Measurements from ENCODE around the gene WNK2. TPM values are rescaled to one million over a fixed set of nuclear protein-coding genes. Genes with fewer than 3 reads are reported as not detected.

The WNK2 gene
- total RNA-seq, 2 donors from 2014 or later: 0.70 to 1.1 TPM

DNA sequence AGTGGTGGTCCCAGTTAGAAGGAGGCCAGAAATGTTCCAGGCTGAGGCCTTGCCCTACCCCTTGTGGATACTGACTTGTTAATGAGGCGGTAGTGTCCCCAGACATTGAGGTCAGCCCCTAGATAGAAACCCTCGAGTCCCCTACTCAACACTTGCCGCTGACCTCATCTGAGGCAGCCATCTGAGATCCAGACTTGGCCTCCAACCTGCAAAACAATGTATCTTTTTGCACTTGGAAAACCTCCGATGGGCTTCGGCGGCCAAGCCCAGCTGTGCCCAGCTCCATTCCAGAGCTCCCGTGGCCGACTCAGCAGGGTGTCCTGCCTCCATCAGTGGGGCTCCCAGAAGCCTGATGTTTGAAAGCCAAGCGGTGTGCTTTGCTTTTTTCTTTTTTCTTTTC lies 122.1 kb downstream of the WNK2 start:
- no peak for ATAC-seq (replicated peaks in 1 of 2)
- H3K36me3 Mint-ChIP-seq (ENCODE audit: insufficient read depth in 2 of 2): no peaks in the 10 kb centered on the region
- no peaks in the 10 kb centered on the region for H3K9me3 Mint-ChIP-seq
- H3K4me3 Mint-ChIP-seq: no peak overlapping the region
- H3K4me1 Mint-ChIP-seq (ENCODE audit: low read depth): no peaks in the 10 kb centered on the region
- H3K27ac Mint-ChIP-seq: no peak overlapping the region
- no peak for DNase-seq
- H3K27me3 Mint-ChIP-seq (ENCODE audit: low read depth): no peaks in the 10 kb centered on the region

DNA sequence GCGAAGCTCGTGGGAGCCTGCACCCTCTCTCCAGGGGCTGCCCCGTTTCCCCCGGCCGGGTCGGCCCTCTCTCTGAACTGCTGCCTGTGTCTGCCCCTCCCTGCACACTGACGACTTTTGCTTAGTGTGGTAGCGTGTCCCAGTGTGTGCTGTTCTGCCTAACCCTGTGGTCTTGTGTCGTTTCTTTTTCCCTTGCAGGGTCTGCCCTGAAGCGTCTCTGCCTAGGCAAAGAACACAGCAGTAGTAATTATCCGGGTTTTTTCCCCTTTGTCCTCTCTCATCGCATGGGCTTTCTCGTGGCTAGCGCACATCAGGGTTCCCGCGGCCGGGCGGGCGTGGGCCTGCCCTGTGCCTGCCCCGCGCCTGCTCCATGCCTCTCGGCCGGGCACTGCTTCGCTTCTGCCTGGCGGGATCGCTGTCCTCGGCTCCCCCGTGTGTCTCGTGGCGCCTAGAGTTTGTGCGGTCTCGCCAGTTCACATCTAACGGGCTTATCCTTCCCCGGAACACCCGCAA lies 122.7 kb downstream of the WNK2 start:
- Mint-ChIP-seq H3K9me3 (no peaks in the 10 kb centered on the region), H3K36me3 (ENCODE audit: insufficient read depth in 2 of 2) (no peaks in the 10 kb centered on the region), H3K27ac (no peak overlapping the region), H3K4me3 (no peak overlapping the region), H3K4me1 (ENCODE audit: low read depth) (no peaks in the 10 kb centered on the region), H3K27me3 (ENCODE audit: low read depth) (no peaks in the 10 kb centered on the region)
- ATAC-seq (replicated peaks in 1 of 2): no peak
- DNase-seq: no peak

DNA sequence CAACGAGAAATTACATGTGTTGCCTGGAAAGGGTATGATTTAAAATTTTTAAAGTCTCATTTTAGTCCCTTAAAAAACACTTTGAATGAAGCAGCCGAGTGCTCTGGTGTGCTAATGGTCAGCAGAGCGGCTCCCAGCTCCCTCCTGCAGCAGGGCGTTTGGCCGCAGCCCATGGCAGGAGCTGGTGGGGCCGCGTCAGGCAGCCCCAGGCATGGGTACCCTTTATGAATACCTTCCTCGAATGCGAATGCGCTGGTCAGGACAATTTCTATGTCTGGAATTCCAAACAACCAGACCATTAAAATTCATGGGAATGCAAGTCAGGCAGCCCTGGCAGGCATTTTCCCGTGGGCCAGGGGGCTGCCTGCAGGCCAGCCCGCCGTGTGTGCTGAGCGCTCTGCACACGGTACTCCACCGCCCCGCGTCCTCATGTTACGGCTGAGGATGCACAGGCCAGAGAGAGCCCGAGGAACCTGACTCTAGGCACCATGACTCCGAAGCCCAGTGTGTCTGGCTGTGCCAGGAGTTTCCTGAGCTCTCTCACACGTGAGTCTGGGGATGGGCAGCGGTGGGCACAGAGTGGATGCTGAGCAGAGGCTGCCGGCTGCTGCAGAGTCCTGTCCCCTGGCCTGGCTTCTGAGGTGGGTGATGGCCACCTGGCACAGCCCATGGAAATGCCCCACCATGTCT lies 123.7 kb downstream of the WNK2 start:
- DNase-seq: no peak
- no peak for ATAC-seq (replicated peaks in 1 of 2)
- H3K4me3 Mint-ChIP-seq: no peak overlapping the region
- peaks cover 2% of the 10 kb centered on the region for H3K27me3 Mint-ChIP-seq (ENCODE audit: low read depth)
- no peak overlapping the region for H3K27ac Mint-ChIP-seq
- H3K36me3 Mint-ChIP-seq (ENCODE audit: insufficient read depth in 2 of 2): no peaks in the 10 kb centered on the region
- no peaks in the 10 kb centered on the region for H3K4me1 Mint-ChIP-seq (ENCODE audit: low read depth)
- no peaks in the 10 kb centered on the region for H3K9me3 Mint-ChIP-seq

DNA sequence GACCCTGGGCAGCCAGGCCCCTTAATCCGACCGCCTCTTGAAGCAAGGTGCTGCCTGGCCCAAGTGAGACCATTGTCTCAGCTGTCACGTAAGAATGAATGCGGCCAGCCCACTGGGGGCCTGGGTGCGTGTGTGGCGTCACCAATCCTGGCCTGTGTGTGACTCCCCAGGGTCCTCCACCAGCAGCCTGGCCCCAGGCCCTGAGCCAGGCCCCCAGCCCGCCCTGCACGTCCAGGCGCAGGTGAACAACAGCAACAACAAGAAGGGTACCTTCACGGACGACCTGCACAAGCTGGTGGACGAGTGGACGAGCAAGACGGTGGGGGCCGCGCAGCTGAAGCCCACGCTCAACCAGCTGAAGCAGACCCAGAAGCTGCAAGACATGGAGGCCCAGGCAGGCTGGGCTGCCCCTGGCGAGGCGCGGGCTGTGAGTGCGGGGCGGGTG lies 124.2 kb downstream of the WNK2 start:
- peaks cover 8% of the 10 kb centered on the region for H3K27me3 Mint-ChIP-seq (ENCODE audit: low read depth)
- H3K36me3 Mint-ChIP-seq (ENCODE audit: insufficient read depth in 2 of 2): no peaks in the 10 kb centered on the region
- no peaks in the 10 kb centered on the region for H3K4me1 Mint-ChIP-seq (ENCODE audit: low read depth)
- H3K4me3 Mint-ChIP-seq: no peak overlapping the region
- no peaks in the 10 kb centered on the region for H3K9me3 Mint-ChIP-seq
- ATAC-seq (replicated peaks in 1 of 2) (no peak), DNase-seq (no peak)
- no peak overlapping the region for H3K27ac Mint-ChIP-seq

DNA sequence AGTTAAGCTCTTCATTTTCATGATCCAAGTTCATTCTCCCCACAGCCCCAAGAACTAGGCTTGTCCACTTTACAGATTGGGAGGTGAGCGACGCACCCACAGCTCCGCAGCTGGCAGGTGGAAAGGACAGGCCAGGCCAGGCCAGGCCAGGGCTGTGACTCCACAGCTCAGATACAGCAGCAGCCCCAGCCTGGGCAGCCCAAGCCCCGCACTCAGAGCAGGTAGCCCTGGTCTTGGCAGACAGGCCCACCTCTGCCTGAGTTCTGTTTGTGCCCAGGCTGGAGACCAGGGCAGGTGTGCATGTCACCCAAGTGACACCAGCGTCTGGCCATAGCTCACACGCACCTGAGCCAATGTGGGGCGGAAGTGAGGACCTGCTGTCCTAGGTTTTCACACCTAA lies 124.7 kb downstream of the WNK2 start:
- no peaks in the 10 kb centered on the region for H3K36me3 Mint-ChIP-seq (ENCODE audit: insufficient read depth in 2 of 2)
- H3K4me3 Mint-ChIP-seq: no peak overlapping the region
- H3K27ac Mint-ChIP-seq: no peak overlapping the region
- H3K4me1 Mint-ChIP-seq (ENCODE audit: low read depth): no peaks in the 10 kb centered on the region
- H3K27me3 Mint-ChIP-seq (ENCODE audit: low read depth): peaks cover 10% of the 10 kb centered on the region
- ATAC-seq (replicated peaks in 1 of 2) (no peak), DNase-seq (no peak)
- H3K9me3 Mint-ChIP-seq: no peaks in the 10 kb centered on the region

DNA sequence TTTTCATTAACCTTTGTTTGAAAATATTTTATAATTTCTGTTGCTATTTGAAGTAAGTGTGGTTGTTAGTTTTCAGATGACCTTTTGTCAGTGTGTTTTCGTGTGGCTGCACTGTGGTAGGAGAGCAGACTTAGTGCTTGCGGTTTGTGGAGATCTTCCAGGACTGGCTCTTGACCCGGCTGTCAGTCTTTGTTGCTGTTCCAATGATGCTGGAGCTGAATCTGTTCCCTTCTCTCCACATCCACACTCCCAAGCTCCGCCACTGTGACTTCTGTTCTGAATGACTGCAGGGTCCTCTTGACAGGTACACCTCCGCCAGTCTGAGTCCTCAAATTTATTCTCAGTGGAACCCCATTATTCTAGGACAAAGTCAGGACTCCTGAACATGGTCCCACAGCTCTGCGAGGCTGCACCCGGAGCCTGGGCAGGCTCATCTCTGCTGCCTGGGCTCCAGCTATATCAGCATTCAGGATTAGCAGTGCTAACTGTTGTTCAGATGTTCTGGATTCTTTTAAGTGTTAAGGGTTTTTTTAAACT lies 126.0 kb downstream of the WNK2 start:
- H3K9me3 Mint-ChIP-seq: no peaks in the 10 kb centered on the region
- H3K4me1 Mint-ChIP-seq (ENCODE audit: low read depth): no peaks in the 10 kb centered on the region
- no peaks in the 10 kb centered on the region for H3K36me3 Mint-ChIP-seq (ENCODE audit: insufficient read depth in 2 of 2)
- H3K27ac Mint-ChIP-seq: no peak overlapping the region
- ATAC-seq (replicated peaks in 1 of 2) (no peak), DNase-seq (no peak)
- no peak overlapping the region for H3K4me3 Mint-ChIP-seq
- H3K27me3 Mint-ChIP-seq (ENCODE audit: low read depth): peaks cover 10% of the 10 kb centered on the region

DNA sequence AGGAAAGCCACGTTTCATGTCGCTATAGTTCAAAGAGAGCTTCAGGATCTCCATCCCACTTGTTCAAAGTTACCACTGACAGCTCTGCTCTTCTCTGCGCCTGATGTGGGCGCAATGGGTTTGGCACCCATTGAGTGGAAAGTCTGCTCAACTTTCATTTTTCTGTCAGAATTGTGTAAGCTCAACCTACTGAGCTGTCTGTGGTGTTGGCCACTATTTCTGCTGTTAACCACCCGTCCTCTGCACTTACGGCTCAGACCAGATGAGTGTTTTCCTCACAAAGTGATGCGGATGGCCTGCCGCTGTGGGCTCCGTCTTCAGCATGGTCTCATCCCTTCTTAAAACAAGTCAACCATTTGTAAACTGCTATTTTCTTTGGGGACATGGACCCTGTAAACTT lies 131.2 kb downstream of the WNK2 start:
- Mint-ChIP-seq H3K27ac (no peak overlapping the region), H3K4me1 (ENCODE audit: low read depth) (peaks cover 11% of the 10 kb centered on the region), H3K4me3 (no peak overlapping the region), H3K9me3 (no peaks in the 10 kb centered on the region), H3K36me3 (ENCODE audit: insufficient read depth in 2 of 2) (no peaks in the 10 kb centered on the region), H3K27me3 (ENCODE audit: low read depth) (peaks cover 32% of the 10 kb centered on the region)
- ATAC-seq (replicated peaks in 1 of 2) (peak in 1 of 2 donors; percentile 28), DNase-seq (no peak)

DNA sequence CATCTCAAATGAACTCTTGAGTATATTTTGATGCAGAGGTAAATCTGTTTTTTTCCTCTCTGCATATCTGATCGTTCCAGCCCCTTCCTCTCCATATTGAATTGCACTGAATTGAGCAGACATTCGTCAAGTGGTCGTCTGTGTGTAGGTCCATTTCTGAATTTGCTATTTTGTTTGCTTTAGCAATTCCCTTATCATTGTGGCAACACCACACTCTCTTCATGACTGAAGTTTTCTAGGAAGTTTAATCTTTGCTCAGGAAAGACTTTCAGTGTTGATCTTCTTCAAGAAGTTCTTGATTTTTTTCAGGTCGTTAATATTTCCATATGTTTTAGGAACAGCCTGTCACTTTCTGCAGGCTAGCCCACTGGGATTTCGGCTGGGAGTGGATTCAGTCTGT lies 132.0 kb downstream of the WNK2 start:
- peaks cover 11% of the 10 kb centered on the region for H3K4me1 Mint-ChIP-seq (ENCODE audit: low read depth)
- H3K36me3 Mint-ChIP-seq (ENCODE audit: insufficient read depth in 2 of 2): no peaks in the 10 kb centered on the region
- no peak overlapping the region for H3K27ac Mint-ChIP-seq
- H3K4me3 Mint-ChIP-seq: no peak overlapping the region
- ATAC-seq (replicated peaks in 1 of 2) (no peak), DNase-seq (no peak)
- H3K9me3 Mint-ChIP-seq: no peaks in the 10 kb centered on the region
- H3K27me3 Mint-ChIP-seq (ENCODE audit: low read depth): peaks cover 32% of the 10 kb centered on the region

DNA sequence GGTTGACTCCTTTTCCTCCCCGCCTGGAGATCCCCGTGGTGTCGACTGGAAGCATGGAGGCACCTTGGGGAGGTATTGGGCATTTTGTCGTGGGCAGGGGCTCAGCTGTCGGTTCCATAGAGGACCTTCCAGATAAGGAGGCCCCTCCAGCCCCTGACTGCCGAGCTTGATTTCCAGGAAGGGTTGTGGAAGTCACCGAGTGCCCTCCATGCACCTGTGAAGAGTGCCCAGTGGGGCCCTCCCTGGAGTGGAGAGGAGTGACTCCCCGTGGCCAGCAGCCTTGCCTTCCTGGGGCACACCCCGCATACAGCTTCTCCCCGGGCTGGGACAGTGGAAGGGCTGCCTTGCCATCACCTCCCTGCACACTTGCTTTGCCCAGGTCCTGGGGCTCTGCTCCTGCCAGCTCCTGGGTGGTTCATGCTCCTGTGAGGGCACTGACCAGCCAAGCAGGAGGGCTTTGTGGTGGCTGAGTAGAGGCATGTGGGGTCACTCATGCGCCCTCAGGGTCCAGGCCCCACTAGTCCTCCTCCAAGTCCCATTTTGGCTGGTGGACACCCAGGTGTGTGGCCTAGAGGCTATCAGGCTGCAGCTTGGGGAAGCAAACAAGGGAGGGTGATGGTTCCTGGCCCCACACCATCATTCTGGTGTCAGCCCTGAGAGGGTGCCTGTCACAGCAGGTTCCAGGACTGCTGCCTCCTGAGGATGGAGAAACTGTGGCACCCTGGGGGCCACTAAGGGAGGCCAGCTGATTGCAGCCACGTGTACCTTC lies 133.0 kb downstream of the WNK2 start:
- H3K27ac Mint-ChIP-seq: no peak overlapping the region
- ATAC-seq (replicated peaks in 1 of 2) (no peak), DNase-seq (no peak)
- no peak overlapping the region for H3K4me3 Mint-ChIP-seq
- H3K36me3 Mint-ChIP-seq (ENCODE audit: insufficient read depth in 2 of 2): no peaks in the 10 kb centered on the region
- no peaks in the 10 kb centered on the region for H3K9me3 Mint-ChIP-seq
- H3K4me1 Mint-ChIP-seq (ENCODE audit: low read depth): peaks cover 11% of the 10 kb centered on the region
- peaks cover 32% of the 10 kb centered on the region for H3K27me3 Mint-ChIP-seq (ENCODE audit: low read depth)

DNA sequence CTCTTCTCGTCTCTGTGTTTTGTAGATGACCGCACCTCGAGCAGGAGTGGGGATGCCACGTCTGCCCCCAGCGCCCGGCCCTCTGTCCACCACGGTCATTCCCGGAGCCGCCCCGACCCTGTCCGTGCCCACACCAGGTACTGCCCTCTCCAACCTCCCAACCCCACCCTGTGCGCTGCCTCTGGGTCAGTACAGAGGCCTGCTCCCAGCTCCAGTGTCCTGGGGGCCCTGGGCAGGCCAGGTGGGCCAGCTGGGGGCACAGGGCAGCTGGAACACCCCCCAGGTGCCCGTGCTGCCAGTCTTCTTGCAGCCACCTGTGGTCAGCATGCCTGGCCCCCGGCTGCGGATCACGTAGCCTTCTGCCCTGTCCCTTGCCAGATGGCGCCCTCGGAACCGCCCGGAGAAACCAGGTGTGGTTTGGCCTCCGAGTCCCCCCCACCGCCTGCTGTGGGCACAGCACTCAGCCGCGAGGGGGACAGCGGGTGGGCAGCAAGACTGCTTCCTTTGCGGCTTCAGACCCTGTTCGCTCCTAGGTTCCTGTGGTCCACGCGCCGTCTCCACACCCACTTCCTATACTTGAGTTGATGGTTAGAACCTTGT lies 133.7 kb downstream of the WNK2 start:
- peaks cover 30% of the 10 kb centered on the region for H3K27me3 Mint-ChIP-seq (ENCODE audit: low read depth)
- no peaks in the 10 kb centered on the region for H3K9me3 Mint-ChIP-seq
- ATAC-seq (replicated peaks in 1 of 2) (no peak), DNase-seq (no peak)
- H3K27ac Mint-ChIP-seq: no peak overlapping the region
- H3K4me1 Mint-ChIP-seq (ENCODE audit: low read depth): peaks cover 11% of the 10 kb centered on the region
- H3K36me3 Mint-ChIP-seq (ENCODE audit: insufficient read depth in 2 of 2): no peaks in the 10 kb centered on the region
- H3K4me3 Mint-ChIP-seq: no peak overlapping the region

DNA sequence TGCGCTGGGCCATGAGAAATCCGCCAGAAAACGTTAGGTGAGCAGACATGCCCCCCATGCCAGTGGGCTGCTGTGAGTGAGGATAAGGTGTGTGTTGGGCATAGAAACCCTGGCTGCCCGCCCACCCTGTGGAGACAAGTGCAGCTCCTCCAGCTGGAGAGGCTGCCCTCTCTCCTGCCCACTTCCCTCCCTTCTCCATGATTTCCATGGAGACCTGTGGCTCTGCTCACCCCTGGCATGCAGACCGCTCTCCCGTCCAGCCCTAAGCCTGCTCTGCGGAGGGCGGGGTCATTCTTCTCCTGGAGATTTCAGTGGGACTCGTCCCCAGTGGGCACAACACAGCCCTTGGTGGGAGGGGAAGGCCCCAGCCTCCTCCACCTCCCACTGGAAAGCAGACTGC lies 134.5 kb downstream of the WNK2 start:
- no peaks in the 10 kb centered on the region for H3K9me3 Mint-ChIP-seq
- H3K27ac Mint-ChIP-seq: no peak overlapping the region
- DNase-seq (no peak), ATAC-seq (replicated peaks in 1 of 2) (no peak)
- peaks cover 11% of the 10 kb centered on the region for H3K4me1 Mint-ChIP-seq (ENCODE audit: low read depth)
- peaks cover 22% of the 10 kb centered on the region for H3K27me3 Mint-ChIP-seq (ENCODE audit: low read depth)
- no peaks in the 10 kb centered on the region for H3K36me3 Mint-ChIP-seq (ENCODE audit: insufficient read depth in 2 of 2)
- no peak overlapping the region for H3K4me3 Mint-ChIP-seq

DNA sequence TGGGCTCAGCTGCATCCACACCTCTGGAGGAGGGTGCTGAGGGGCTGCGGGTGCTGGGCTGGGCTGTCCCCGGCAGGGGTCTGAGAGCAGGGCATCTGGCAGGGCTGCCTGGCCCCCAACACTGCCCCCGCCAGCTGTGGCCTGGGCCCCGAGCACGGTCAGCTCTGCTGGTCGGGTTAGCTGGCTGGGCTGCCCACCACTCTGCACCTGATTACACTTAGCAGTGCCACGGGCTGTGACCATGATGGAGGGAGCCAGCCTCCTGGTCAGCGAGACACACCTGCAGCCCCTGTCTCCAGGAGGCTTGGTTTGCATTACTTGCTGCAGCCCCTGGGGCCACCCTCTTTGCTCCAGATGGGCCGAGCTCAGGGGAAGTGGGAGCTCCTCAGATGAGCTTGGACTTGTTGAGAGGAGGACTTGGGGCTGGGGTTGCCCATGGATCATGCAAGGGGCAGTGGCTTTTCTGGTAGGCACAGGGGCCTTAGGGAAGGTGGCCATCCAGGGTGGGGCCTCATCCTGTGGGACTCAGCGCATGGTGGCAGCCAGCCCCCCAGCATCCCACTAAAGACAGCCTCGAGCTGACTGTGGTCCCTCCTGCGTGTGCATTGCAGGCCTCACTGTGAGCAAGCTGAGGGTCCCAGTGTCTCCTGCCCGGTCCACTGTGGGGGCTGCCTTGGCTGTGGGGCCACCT lies 135.5 kb downstream of the WNK2 start:
- H3K27me3 Mint-ChIP-seq (ENCODE audit: low read depth): peaks cover 28% of the 10 kb centered on the region
- DNase-seq (no peak), ATAC-seq (replicated peaks in 1 of 2) (no peak)
- no peak overlapping the region for H3K27ac Mint-ChIP-seq
- H3K4me3 Mint-ChIP-seq: no peak overlapping the region
- no peaks in the 10 kb centered on the region for H3K9me3 Mint-ChIP-seq
- H3K36me3 Mint-ChIP-seq (ENCODE audit: insufficient read depth in 2 of 2): no peaks in the 10 kb centered on the region
- peaks cover 11% of the 10 kb centered on the region for H3K4me1 Mint-ChIP-seq (ENCODE audit: low read depth)
